GM20000 (cell line): ENCODE results near the gene NFE2L1.
A peak's percentile ranks its signal among the peaks of the same experiment; 100 is the strongest.

Experiments
- DNase-seq: peaks from one replicate; pipeline ENCODE4 v3.0.0; 2012; ENCODE audit warnings: low spot score
- TF ChIP-seq, protein P1 (sequence below): IDR thresholded peaks from 2 replicates; pipeline ENCODE4 v1.5.1; 2012; ENCODE audit warnings: mild to moderate bottlenecking, control low read depth; ENCODE audit errors: extremely low read depth, missing control alignments

The NFE2L1 gene

DNA sequence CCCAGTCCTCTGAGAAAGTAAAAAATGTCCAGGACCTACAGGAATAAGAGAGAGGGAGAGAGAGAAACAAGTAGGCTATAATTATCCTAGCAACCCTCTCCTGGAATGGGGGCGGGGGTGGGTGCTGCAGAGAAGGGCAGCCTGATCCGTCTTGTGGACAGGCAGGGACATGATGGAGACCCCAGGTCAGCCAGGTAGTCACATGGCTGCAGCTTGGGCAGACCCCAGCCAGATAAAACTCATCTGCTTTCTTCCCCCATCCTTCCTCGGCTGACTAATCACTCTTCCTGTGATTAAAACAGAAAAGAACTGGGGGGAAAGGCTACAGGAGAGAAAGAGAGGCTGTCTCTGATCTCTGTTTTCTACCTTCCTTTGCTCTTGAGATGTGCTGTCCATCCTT lies 43.2 kb upstream of the NFE2L1 start:
- DNase-seq: no peak
- TF ChIP-seq, protein P1, sequence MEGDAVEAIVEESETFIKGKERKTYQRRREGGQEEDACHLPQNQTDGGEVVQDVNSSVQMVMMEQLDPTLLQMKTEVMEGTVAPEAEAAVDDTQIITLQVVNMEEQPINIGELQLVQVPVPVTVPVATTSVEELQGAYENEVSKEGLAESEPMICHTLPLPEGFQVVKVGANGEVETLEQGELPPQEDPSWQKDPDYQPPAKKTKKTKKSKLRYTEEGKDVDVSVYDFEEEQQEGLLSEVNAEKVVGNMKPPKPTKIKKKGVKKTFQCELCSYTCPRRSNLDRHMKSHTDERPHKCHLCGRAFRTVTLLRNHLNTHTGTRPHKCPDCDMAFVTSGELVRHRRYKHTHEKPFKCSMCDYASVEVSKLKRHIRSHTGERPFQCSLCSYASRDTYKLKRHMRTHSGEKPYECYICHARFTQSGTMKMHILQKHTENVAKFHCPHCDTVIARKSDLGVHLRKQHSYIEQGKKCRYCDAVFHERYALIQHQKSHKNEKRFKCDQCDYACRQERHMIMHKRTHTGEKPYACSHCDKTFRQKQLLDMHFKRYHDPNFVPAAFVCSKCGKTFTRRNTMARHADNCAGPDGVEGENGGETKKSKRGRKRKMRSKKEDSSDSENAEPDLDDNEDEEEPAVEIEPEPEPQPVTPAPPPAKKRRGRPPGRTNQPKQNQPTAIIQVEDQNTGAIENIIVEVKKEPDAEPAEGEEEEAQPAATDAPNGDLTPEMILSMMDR: no peak

DNA sequence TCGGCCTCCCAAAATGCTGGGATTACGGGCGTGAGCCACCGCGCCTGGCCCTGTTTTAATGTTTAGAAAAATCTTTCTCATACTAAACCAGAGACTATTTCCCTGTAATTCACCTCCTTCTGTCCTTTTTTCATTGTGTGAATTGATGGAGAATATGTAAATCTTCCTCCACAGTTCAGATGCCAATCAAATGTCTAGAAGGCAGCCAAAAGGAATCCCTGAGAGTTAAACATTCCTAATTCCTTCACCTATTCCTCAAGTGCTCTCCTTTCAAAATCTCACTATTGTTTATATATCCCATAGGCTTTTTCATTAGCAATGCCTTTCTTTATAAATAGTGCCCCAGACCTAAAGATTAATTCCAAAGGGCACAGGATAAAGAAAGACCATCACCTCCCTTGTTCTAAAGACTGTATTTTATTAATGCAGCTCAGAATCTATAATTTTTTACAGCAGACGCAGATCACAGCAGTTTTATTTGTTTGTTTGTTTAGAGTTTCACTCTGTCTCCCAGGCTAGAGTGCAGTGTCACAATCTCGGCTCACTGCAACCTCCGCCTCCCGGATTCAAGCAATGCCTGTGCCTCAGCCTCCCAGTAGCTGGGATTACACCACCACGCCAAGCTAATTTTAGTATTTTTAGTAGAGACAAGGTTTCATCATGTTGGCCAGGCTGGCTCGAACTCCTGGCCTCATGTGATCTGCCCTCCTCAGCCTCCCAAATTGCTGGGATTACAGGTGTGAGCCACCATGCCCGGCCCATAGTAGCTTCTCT lies 41.0 kb upstream of the NFE2L1 start:
- TF ChIP-seq, protein P1: no peak
- DNase-seq: no peak

DNA sequence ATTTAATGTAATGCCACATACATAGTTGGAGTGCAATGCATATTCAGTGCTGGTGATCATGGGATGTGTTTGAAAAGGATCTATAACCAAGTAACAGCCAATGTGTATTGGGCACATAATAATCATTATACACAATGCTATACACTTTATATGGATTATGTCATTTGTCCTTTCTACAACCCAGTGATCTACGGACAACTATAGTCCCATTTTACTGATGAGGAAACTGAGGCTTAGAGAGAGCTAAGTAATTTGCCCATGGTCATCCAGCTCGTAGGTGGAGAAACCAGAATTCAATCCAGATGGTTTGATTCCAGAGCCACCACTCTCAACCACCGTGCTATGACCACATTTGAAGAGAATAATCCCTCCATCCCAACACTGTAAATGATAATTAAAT lies 38.0 kb upstream of the NFE2L1 start:
- TF ChIP-seq, protein P1: no peak
- no peak for DNase-seq

DNA sequence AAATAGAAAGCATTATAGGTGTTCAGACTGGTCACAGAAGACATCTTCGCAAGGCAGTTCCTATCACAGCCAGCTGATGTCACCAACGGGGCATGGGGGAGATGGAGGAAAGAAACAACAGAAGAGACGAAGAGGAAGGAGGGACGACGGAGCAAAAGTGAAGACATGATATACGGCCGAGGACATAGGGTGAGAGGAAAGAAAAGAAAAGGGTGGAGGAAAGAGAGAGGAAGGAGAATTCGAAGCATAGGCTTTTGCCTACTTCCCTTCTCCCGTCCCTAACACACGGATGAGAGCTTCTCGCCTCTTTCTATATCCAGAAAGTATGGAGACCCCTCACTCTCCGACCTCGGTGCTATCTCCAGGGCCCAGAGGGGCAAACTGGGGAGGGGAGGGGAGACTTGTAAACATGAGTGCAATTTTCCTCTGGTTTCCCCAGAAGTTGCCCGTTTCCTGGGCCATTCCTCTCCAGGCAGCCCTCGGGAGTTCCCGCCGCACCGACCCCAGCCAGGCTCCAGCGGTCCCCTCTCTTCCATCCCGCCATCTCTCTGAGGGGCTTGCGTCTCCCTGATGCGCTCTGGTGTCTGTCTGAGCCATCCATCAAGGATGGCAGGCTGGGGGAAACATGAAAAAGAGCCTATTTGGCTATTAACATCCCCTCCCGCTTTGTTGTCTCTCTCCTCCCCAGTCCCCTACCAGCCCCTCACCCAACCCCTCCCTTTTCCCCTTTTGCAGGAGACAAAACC lies 36.6 kb upstream of the NFE2L1 start:
- DNase-seq: peak; percentile 81
- TF ChIP-seq, protein P1: peak; percentile 50

DNA sequence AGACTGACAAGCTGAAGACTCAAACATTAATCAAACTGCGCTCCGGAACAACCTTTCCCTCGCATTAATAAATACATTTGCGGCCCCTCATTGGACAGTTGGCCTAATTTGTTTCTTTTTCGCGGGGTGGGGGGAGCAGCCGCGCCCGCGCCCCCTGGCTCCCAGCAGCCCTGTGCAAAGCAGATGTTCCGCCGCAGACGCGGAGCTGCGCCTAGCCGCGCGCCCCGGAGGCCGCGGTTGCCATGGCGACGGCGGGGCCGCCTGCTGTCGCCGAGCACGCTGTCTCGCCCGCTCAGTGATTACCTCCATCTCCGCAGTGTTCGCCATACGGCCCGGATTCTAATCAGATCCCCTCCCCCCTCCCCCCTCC lies 36.0 kb upstream of the NFE2L1 start:
- DNase-seq: peak; percentile 88
- TF ChIP-seq, protein P1: no peak

DNA sequence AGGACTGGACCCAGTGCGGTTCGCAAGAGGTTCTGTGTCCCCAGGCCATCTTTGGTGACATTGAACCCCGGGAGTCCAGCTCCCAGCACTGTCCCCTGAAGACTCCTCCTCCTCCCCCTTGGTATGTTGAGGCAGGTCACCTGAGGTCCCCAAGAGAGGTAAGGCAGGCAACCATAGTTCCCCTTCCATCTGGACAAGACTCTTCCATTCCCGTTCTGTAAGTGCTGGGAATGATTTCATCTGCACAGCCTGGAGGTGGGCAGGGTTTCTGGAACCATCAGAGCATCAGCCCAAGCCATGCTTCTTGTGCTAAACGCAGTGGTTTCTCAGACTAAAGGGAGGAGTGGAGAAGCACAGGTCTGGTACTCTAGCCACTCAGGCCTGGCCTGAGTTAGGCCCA lies 35.5 kb upstream of the NFE2L1 start:
- TF ChIP-seq, protein P1: no peak
- no peak for DNase-seq

DNA sequence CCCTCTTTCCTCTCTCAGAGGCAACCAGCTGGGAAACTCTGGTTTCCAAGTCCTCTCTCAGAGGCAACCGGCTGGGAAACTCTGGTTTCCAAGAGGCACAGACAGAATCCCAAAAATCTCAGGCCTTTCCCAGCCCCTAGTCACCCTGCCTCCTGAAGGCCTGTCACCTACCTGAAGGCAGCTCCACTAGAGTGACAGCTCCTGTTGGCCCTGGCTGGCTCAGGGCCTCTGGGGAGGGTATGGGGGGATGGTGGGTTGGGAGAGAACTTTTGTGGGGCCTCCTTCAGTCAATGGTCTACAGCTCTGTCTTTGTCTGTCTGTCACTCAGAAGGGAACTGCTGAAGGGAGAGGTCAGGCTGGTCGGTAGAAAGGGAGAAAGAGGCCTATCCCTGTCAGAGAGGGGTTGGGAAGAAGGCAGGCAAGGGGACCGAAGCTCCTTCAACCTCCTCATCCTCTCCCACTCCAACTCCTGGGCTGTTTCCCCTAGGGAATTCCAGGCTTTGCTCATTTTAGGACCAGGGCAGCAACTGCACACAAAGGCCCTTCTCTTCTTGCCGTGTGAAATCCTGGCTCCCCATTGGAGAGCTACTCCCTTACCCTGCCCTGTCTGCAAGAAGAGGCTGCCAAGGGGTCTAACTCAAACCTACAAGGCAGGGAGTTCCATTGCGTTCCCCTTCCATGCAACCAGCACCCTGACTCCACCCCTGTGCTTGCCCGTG lies 34.1 kb upstream of the NFE2L1 start:
- no peak for DNase-seq

More for the DNA sequence above, 34.1 kb upstream of the NFE2L1 start:
- TF ChIP-seq, protein P1: no peak
